Measurements from ENCODE around the gene TIFAB.

- no peak for TF ChIP-seq CTCF (IDR thresholded peaks at IDR 0.05)
- no peak for TF ChIP-seq POLR2A (IDR thresholded peaks at IDR 0.05; ENCODE audit: low read depth)
Measured at GRCh38 chr5:135486131-135487036, 34.2 kb upstream of the TIFAB start.

Measured in esophagus muscularis mucosa (tissue), 3 donors.